Measurements from ENCODE around the gene ABR. TPM values are rescaled to one million over a fixed set of nuclear protein-coding genes. Genes with fewer than 3 reads are reported as not detected.
A peak's percentile ranks its signal among the peaks of the same experiment; 100 is the strongest.
"Not testable (repeated sequence)": the region's sequence is repeated elsewhere in the genome, so short reads cannot be mapped to it uniquely, and the experiment has no call there.

The ABR gene
- total RNA-seq, 1 experiment from 2014 or later = 85.2 TPM

- no peak for DNase-seq (ENCODE audit: low spot score)
Measured at GRCh38 chr17:1095853-1096173, 84.0 kb downstream of the ABR start.

- DNase-seq (ENCODE audit: low spot score) = no peak
Measured at GRCh38 chr17:1095090-1095852, 84.5 kb downstream of the ABR start.

DNA sequence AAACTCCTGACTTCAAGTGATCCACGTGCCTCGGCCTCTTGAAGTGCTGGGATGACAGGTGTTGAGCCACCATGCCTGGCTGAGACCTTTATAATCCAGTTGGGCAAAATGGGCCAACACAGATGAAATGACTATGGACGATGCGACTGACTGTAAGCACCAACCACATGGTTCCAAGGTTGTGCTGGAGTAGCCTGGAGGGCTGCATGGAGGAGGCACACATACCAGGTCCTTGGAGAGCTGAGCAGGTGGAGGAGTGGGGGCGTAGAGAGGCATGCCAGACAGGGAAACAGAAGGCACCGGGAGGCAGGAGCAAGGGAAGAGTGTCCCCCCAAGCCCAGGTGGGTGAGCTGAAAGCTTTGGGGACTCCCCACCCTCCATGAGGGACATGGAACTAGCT, 85.2 kb downstream of the ABR start:
- no peak for DNase-seq (ENCODE audit: low spot score)

DNA sequence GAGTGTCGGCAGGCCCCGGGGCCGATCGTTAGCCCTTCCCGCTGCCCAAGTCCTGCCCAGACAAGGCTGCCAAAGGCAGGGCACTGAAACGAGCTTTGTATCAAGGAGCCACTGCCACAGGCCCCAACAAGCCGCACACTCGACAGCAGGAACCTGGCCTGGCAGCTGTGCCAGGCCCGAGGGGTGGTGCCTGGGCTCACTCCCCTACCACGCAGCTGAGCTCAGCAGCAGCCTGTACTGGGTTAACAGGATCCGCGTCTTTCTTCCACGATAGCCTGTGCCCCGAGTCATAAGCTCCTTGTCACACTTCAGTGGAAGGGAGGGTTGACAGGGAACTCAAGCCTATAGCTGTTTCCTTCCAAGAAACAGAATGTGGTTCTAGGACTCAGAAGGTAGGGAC, 87.9 kb downstream of the ABR start:
- DNase-seq (ENCODE audit: low spot score) = no peak

DNA sequence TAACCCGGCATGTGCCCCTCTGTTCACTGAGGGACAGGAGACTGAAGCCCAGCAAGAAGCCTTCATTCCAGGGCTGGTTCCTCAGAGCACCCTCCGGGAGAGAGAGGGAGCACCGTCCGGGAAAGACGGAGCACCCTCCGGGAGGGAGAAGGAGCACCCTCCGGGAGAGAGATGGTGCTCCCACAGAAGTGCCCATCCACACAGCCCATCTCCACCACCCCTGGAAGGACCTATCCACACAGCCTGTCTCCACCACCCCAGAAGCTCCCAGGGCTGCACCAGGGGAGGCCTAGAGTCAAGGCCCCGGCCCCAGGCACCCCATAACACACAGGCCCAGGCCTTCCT, 88.6 kb downstream of the ABR start:
- no peak for DNase-seq (ENCODE audit: low spot score)

- no peak for DNase-seq (ENCODE audit: low spot score)
Measured at GRCh38 chr17:1090465-1091189, 89.2 kb downstream of the ABR start.

DNA sequence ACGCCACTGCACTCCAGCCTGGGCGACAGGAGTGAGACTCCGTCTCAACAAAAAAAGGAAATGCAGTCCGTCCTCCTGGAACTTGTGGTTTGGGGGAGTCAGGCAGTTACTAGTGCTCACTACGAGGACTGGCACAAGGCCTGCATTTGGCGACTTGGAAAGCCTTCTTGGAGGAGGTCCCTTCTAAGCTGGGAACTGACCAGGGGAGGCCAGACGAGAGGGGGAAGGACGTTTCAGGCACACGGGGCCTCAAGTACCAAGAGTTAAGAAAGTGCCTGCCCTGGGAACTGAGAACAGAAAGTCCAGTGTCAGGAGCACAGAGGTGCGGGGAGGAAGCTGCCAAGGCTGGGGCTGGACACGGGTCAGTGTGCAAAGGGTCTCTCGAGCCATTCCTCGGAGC, 89.9 kb downstream of the ABR start:
- DNase-seq (ENCODE audit: low spot score) = no peak

- DNase-seq (ENCODE audit: low spot score) = peak; percentile 86
Measured at GRCh38 chr17:1087381-1088241, 92.2 kb downstream of the ABR start.

GRCh38 chr17:1083451-1084187, 96.2 kb downstream of the ABR start:
- peak; percentile 54 for DNase-seq (ENCODE audit: low spot score)

- DNase-seq (ENCODE audit: low spot score) = peak; percentile 49
Measured at GRCh38 chr17:1082579-1082978, 97.2 kb downstream of the ABR start.

- no peak for DNase-seq (ENCODE audit: low spot score)
Measured at GRCh38 chr17:1078831-1079561, 100.8 kb downstream of the ABR start.

DNA sequence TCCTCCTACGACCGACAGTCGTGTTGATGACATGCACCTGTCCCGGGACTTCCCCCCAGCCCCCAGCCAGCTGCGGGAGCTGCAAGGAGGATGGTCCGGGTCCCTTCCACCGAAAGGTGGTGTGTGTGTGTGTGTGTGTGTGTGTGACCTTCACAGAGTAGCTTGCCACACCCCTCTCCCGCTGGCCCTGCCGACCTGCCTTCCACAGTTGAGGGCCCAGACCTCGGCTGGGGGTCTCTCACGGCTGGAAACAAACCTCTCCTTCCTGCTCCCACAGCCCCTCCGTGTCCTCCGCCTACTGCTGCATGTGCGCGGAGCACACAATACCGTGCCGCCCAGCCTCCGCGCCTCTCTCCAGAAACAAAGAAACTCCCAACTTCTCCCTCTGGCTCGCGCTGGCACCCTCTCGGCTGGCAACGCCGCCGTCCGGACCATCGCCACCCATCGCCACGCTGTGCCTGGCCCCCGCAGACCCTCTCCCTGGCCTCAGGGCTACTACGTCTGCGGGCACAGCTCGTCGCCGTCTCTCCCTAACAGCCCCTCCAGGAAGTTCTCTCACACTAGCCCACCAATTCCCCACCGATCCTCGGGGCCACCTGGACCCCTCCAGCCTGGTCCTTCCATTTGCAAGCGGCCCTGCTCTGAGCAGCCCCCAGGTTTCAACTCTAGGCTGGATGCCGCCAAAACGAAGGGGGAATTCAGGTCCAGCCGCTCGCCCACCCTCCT, 101.6 kb downstream of the ABR start:
- no peak for DNase-seq (ENCODE audit: low spot score)

- DNase-seq (ENCODE audit: low spot score) = no peak
Measured at GRCh38 chr17:1077581-1077985, 102.2 kb downstream of the ABR start.

DNA sequence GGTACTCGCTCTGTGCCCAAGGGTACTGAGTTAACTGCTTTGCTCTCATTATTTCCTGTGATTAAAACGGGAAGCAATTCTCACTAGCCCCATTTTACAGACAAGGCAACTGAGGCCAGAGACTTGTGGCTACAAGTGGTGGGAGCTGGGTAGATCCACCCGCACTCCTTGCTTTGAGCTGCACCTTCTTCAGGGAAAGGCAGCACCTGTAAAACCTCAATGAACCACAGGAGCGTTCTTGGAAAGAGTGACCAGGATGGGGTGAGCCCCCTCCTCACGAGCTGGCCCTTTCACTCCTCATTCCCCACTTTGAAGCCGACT, 102.8 kb downstream of the ABR start:
- DNase-seq (ENCODE audit: low spot score) = no peak

DNA sequence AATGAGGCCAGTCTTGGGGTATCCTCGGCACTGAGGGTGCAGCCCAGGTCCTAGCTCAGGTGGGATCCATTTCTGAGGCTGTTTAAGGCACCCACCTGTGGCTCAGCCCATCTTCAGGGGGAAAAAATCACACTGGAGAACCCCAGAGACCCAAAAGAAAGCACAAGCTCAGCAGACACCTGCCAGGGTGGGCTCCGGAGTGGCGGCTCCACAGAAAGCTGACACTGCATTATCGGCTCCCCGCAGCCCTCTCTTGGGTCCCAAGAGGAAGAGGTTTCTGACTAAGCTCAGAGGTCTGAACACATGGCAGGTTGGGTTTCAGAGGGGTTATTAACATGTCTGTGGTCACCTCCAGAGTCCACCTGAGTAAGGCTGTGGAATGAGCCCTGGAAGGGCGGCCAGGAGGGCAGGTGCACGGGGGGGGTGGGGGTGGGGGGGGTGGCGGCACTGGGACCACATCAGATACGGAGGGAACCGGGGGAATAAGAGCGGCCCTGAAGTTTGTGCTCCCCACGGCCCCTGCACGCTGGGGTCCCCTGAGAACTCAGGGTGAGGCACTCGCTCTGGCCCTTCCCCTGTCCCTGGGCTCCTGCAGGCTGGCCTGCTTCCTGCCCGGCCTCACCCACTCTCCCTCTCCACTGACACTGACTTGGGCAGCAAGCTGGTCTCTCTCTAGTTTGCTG, 103.3 kb downstream of the ABR start:
- DNase-seq (ENCODE audit: low spot score) = no peak

DNA sequence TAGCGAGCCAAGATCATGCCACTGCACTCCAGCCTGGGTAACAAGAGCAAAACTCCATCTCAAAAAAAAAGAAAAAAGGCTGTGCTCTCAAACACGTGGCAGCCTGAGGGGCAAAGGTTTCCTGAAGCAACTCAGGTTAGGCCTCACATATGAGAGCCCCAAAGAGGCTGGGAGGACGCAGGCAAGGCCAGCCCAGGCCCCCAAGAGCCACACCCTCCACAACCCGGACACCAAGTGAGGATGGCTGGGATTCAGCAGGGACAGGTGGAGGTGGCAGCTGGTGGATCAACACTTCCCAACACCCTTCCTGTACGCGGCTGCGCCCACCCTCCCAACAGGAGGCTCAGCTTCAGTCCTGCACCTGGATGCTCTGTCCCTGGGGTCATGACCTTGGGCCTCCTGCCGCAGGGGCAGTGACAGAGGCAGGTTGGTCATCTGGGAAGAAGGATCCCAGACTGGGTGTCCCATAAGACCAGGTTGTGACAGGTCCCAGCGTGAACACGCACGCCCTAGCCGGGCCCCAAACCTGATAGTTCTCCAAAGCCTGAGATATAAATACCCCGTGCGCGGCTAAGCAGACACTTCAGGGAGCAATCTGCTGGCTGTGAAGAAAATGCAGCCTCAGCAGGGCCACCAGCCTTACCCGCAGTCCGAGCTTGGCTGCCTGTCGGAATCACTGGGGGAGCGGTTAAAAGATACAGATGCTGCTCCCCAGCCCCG, 104.7 kb downstream of the ABR start:
- no peak for DNase-seq (ENCODE audit: low spot score)

DNA sequence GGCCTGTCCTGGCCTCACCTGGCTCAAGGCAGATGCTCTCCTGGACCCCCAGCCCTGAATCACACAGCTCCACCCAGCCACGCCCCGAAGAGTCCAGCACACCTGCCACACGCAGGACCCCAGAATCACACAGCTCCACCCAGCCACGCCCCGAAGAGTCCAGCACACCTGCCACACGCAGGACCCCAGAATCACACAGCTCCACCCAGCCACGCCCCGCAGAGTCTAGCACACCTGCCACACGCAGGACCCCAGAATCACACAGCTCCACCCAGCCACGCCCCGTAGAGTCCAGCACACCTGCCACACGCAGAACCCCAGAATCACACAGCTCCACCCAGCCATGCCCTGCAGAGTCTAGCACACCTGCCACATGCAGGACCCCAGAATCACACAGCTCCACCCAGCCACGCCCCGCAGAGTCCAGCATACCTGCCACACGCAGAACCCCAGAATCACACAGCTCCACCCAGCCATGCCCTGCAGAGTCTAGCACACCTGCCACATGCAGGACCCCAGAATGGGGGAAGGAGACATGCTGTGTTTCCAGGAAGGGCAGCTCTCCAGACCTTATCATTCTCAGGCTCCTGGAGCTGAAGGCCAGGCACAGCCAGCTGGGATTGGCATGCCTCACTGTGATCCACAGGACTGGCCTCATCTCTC, 105.7 kb downstream of the ABR start:
- DNase-seq (ENCODE audit: low spot score) = not testable (repeated sequence)

DNA sequence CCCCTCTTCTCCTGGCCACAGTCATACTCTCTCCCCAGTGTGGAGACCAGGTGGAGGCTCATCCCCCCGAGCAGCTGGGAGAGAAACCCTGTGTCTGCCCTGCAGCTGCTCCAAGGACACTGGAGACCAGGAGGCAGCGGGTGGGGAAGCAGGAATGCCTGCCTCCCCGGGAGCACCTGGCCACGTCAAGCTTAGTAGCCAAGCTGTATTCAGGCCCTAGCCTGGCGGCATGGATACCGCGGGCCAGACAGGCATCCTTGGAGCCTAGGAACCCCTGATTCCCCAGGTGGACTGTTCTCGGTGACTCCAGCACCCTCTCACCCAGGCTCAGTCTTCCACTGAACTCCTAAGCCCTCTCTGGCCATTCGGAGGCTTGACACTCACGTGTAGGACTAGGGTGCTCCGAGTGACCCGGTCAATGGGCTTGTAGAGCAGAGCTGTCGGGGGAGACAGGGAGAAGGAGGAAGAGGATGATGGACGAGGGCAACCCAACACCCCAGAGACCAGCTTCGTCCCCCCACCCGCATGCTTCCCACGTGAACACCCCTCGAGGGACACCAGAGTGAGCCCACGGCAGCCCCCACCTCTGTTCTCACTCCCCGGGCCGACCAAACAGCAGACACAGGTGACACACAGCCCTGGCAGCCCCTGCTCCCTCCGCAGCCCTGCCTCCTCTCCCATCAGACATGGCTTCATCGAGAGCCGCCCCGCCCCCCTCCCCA, 106.4 kb downstream of the ABR start:
- peak; percentile 44 for DNase-seq (ENCODE audit: low spot score)
